A172 (cell line): ENCODE measurements around the gene GALNT9. TPM values are rescaled to one million over a fixed set of nuclear protein-coding genes. Genes with fewer than 3 reads are reported as not detected.
"Not testable (repeated sequence)": the region's sequence is repeated elsewhere in the genome, so short reads cannot be mapped to it uniquely, and the experiment has no call there.

ENCODE experiments used
- DNase-seq: peaks from one replicate; pipeline ENCODE4 v3.0.0-alpha.2; 2015; ENCODE audit warnings: low spot score
- total RNA-seq: library from RNA; depleted of rRNA; stranded (reverse); fragments of >200 nt; shearing (Covaris generic); gene quantifications from 2 replicates; pipeline ENCODE4 v1.2.3, GENCODE V29; 2014; rRNA removed

GALNT9 gene
- total RNA-seq, 1 experiment from 2014 or later: 11.5 TPM

- DNase-seq: no peak
Measured at GRCh38 chr12:132155771-132156572, 173.4 kb downstream of the GALNT9 start.

DNA sequence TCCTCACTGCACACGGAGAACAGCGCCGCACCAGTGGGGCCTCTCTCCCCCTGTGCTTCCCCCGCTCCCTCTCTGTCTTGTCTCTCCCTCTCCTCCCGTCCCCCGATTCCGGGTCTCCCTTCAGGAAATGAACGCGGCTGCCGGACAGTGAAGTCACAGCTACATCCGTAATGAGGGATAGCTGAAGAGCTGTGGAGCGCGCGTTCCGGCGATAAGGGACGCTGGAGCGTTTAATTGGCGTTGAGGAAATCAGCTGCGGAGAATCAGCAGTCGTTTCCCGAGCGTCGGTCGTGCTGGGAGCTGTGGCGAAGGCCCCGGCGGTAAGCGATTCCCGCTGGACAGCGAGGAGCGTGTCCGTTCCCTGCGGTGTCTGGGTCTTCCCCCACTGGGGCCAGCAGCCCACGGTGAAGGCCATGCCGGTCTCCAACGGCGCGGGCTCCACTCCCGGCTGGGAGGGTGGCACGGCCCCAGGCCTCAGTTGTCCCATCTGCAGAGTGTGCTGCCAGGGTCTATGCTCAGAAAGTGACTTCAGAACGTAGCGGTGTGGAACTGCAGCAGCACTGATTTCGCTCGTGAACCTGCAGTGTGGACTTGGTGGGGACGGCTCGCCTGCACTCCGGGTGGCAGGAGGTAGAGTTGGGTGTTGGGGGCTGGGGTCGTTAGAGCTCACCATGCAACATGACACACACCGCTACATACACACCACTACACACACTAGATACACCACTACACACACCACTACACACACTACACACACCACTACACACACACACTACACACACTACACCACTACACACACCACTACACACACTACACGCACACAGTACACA, 174.2 kb downstream of the GALNT9 start:
- no peak for DNase-seq

GRCh38 chr12:132154341-132154761, 175.0 kb downstream of the GALNT9 start:
- no peak for DNase-seq

GRCh38 chr12:132153501-132154340, 175.7 kb downstream of the GALNT9 start:
- peak; percentile 43 for DNase-seq

DNA sequence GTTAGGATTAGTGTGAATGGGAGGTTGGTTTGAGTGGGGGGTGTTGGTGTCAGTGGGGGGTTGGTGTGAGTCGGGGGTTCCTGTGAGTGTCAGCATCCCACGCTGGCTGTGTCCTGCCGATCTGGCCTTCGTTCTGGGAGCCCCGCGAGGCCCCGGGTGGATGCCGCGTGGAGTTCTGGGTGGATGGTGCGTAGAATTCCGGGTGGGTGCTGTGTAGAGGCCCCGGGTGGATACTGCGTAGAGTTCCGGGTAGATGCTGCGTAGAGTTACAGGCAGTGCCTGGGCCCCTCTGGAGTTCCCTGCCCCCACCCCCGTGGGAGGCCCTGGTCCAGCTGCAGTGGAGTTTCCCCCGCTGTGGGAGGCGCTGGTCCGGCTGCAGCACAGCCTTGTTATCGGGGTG, 176.4 kb downstream of the GALNT9 start:
- DNase-seq: no peak

DNA sequence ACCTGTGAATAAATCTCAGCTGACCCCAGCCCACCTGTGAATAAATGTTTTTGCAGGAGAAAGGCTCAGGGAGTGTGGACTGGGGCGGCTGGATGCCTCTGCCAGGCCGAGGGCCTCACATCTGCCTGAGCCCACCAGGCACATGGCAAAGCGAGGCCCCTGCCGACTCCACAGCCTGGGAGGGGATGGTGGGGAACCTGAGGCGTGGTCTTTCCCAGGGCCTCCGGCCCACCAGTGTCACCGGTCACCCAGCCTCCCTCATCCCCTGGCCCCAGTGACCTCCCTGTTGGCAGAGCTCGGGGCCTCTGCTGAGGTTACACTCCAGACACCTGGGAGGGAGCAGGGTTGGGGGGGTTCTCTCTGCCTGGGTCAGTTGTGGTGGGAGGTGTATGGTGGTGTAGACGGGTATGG, 177.0 kb downstream of the GALNT9 start:
- DNase-seq: no peak

DNA sequence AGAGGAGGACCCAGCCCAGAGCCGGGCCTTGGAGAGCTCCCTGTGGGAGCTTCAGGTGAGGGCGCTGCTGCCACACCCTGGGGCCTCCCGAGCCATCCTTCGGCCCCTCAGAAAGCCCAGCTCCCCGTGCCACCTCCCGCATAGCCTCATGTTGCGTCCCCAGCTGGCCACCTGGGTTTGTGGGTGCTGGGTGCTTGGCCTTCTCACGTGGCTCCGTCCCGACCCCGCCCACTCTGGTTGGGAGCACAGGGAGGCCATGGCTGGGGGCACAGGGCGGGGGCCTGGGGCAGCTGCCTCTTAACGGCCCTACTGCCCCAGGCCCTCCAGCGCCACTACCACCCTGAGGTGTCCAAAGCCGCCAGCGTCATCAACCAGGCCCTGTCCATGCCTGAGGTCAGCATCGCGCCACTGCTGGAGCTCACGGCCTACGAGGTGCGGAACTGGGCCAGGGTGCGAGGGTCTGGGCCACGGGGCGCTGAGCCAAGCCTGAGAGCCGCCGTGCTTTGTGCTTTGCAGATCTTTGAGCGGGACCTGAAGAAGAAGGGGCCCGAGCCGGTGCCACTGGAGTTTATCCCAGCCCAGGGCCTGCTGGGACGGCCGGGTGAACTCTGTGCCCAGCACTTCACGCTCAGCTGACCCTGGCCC, 177.5 kb downstream of the GALNT9 start:
- DNase-seq: no peak

- no peak for DNase-seq
Measured at GRCh38 chr12:132151145-132151765, 178.1 kb downstream of the GALNT9 start.

DNA sequence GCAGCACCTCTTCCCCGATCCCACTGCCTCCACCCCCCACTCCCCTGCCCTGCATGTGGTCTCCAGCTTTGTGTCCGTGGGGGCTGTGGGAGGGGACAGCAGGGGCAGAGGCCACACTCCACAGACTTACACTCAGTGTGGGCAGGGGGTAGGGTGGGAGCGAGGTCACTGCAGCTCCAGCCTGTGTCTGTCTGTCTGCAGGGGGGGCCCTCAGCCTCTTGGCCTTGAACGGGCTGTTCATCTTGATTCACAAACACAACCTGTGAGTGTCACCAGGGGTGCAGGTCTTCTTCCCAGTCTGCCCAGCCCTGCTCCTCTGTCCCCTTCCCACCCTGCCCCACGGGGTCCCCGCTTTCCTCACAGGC, 178.6 kb downstream of the GALNT9 start:
- DNase-seq: no peak

DNA sequence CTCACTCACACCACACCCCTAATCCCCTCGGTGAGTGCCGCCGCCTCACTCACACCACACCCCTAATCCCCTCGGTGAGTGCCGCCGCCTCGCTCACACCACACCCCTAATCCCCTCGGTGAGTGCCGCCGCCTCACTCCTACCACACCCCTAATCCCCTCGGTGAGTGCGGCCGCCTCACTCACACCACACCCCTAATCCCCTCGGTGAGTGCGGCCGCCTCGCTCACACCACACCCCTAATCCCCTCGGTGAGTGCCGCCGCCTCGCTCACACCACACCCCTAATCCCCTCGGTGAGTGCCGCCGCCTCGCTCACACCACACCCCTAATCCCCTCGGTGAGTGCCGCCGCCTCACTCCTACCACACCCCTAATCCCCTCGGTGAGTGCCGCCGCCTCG, 179.9 kb downstream of the GALNT9 start:
- not testable (repeated sequence) for DNase-seq

DNA sequence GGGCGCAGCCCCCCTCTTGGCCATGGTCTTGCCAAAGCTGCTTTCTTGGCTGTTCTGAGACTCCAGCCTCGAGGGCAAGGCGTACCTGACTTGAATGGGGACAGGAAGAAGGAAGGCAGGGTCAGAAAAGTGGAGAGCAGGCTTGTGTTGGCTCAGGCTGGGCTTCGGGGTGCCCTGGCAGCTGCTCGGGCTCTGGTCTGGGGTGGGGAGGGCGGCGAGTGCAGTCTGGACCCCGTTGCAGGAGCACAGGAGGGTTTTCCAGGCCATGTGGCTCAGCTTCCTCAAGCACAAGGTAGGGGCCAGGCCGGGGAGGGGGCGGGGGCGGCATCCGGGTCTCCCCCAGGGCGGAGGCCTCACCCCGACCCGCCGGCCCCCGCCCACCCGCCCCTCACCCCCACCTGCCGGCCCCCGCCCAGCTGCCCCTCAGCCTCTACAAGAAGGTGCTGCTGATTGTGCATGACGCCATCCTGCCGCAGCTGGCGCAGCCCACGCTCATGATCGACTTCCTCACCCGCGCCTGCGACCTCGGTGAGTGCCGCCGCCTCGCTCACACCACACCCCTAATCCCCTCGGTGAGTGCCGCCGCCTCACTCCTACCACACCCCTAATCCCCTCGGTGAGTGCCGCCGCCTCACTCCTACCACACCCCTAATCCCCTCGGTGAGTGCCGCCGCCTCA, 180.9 kb downstream of the GALNT9 start:
- DNase-seq: no peak

- no peak for DNase-seq
Measured at GRCh38 chr12:132147423-132148367, 181.7 kb downstream of the GALNT9 start.

DNA sequence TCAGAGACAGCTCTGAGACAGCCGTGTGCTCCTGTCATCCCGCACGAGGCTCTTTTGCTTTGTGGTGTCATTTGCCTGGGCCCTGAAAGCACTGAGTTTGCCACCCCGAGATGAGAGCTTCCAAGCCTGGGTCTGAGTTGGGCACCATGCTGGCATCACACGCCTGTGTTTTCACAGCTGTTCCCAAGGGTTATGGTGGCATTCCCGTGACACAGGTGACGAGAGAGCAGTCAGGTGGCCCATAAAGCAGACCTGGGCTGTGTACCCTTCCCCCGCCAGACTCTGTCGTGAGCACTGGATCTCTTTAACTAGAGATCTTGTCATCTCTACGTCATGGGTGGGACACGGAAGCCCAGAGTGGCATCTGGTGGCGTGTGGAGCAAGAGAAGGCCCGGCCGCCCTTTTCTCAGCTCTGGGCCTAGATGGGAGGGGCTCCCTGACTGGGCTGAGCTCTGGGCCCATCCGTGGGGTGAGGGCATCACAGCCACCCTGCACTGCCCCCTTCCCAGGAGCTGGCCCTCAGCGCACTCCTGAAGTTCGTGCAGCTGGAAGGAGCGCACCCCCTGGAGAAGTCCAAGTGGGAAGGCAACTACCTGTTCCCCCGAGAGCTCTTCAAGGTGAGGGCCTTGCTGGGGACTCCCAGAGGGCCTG, 182.5 kb downstream of the GALNT9 start:
- DNase-seq: no peak

Other genes starting within 250 kb of the GALNT9 start
- gene DDX51, start 185.3 kb downstream of the GALNT9 start, total RNA-seq: 4.7 and 5.6 TPM in 2 replicates
- gene NOC4L, start 185.1 kb downstream of the GALNT9 start, total RNA-seq: 15.2 and 23.2 TPM in 2 replicates
- 12.6 and 22.5 TPM in 2 replicates for gene FBRSL1, start 160.6 kb upstream of the GALNT9 start, total RNA-seq